Right lobe of liver (tissue), 4 donors: ENCODE measurements around the gene DNM1.

Experiments
- CTCF ChIP-seq, 4 donors: fragments of 200-600 bp in 3 of 4; fragments of 450-650 bp in 1 of 4; IDR thresholded peaks; one replicate each; pipeline versions ENCODE4 v1.5.1 to v1.8.0; 2016 to 2022; ENCODE audit warnings: antibody characterized with exemption in 4 of 4, mild to moderate bottlenecking in 2 of 4
- POLR2A ChIP-seq: fragments of 450-650 bp; IDR thresholded peaks from one replicate; pipeline ENCODE4 v1.6.1; 2017; ENCODE audit warnings: antibody characterized with exemption, mild to moderate bottlenecking
- donor health status: DM: no; HTN: no; CAD: no.
- donor health status: DM: no; HTN: no; CAD: no.
- donor health status: DM: no; HTN: yes; CAD: no.

GRCh38 chr9:128163027-128163515 lies 40.1 kb upstream of the DNM1 start:
- TF ChIP-seq CTCF (IDR thresholded peaks at IDR 0.05), result no peak
- no peak for TF ChIP-seq POLR2A
